Renal pelvis (tissue), 4 donors: Measurements from ENCODE around the gene PLD1. TPM values are rescaled to one million over a fixed set of nuclear protein-coding genes. Genes with fewer than 3 reads are reported as not detected.
"Not testable (repeated sequence)": the region's sequence is repeated elsewhere in the genome, so short reads cannot be mapped to it uniquely, and the experiment has no call there.

Experiments
- DNase-seq: peaks from one replicate; pipeline ENCODE4 v3.0.0-alpha.2; 2013
- polyA plus RNA-seq, 3 donors: library from polyadenylated mRNA; unstranded; fragments of 120-200 nt; gene quantifications; one replicate each; pipeline ENCODE4 v1.2.1, GENCODE V29; 2013; ENCODE audit not compliant: insufficient read length in 3 of 3

PLD1 gene
- polyA plus RNA-seq, 3 donors: 10.5 to 15.0 (median 11.0) TPM

DNA sequence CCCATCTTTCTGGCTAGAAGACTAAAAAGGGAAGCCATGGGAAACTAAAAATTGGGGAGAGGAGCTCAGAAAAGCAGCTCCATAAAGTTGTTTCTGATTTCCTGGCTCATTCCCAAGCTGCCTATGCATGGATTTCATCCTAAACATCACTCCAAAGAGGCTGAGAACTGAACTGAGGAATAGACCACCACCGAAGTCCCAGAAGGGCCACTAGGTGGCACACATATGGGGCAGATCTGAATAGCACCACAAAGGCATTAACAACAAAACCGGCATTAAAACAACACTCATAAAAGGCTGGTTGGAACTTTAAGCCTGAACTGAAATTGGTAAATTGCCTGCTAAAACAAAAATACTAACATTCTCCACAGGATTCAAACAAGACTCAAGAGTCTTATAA lies 106.3 kb downstream of the PLD1 start:
- no peak for DNase-seq

DNA sequence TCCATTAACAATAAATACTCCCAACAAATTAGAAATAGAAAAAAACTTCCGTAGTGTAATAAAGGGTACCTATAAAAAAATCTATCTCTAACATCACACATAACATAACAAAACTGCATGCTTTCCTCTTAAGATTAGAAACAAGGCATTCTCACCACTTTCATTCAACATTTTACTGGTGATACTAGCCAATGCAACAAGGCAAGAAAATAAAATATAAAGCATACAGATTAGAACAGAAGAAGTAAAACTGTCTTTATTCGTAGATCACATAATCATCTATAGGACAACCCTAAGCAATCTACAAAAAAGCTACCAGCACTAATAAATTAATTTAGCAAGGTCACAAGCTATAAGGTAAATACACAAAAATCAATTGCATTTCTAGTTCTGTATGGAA lies 107.1 kb downstream of the PLD1 start:
- DNase-seq: no peak

DNA sequence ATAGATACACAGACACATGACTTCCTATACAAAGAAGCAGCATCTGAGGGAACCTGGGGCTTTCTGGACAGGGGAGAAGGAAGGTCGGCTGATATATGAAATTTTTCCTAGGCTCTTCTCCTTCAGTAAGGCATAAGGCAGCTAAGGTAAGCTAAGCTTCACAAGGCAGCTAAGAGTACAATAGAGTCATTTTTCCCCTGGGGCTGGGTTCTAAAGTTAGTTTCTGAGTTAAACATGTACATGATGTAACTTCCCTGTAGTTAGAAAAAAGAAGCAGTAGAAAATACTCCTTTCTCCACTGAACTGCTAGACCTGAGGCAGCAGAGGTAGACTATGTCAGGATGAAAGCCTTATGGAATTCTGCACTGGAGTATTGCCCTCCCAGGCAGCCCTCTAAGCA lies 109.6 kb downstream of the PLD1 start:
- no peak for DNase-seq

DNA sequence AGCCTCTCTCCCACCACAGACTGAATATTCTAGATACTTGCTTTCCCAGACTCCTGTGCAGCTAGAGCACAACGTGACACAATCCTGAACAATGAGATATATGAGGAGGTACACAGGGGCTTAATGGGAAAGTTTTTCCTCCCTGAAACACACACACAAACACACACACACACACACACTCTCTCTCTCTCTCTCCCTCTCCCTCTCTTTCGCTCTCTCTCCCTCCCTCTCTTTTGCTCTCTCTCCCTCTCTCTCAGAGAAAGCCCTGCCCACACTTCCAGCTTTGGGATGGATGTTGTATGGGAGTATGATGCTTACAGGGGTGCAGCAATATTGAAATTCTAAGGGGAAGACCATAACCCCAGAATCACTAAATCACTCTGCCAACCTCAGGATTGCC lies 110.1 kb downstream of the PLD1 start:
- DNase-seq: no peak

DNA sequence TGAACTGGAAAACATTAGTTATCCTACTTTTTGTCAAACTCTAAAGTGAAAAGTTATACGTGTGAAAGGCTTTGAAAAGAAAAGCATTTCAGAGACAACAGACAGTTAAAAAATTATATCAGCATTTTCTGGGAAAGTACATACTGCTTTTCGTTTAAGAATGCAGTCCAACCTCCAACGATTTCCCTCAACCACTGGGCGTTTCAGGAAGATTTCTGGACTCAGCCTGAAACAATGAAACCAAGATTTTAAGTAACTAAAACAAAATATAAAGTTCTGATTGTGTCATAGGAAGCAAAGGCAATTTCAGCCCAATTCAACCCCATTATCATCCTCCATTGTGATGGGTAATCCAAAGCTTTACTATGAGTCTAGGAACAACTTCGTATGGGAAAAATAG lies 110.7 kb downstream of the PLD1 start:
- no peak for DNase-seq

DNA sequence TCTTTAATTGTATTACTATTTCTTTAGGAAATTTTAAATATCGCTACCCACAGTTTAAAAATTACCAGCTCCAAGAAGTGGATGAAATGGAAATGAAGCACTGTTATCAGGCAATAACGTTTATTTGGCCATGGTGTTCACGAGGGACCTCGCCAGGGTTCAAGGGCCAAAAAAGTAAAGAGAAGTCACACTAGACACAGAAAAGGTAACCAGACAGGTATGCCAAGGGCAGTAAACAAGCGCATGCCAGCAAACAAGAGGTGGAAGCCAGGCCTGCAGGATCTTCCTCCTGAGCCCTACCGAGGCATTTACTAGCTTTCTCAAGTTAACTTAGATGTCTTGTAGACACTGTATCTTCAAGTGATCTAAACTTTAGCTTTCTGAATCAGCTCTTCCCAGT lies 113.5 kb downstream of the PLD1 start:
- DNase-seq: no peak

DNA sequence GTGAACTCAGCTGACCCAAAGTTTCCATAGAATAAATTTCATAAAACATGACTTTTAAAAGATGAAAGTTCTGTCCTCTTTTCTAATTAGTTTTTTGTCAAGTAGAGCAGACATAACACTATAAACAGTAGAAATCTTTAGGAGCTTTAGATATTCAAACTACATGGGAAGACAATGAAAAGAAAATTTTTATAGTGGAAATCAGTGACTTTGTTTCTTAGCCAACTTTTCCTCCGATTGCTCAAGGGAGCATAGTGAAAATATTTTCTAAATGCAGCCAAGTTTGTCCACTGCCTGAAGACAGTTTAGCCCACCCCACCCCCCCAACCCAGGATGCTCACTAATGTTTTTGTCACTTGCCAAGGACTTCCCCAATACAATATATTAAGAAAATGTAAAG lies 114.9 kb downstream of the PLD1 start:
- DNase-seq: no peak

DNA sequence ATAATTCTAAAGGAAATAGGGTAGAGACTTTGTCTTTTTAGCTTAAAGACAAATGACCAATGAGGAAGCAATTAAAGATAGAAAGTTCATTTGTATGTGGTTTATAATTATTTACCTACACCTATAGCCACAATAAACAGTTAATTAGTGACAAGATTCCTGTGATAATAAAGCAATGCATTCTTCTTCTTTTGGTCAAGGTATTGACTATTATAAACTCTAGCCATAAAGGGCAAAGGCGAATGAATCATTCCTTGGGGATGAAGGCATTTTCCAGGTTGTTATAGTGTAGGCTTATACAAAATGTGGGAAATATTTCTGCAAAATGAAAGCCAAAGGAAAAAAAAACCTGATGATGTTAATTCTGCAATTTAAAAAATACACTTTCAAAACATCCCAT lies 115.4 kb downstream of the PLD1 start:
- no peak for DNase-seq

DNA sequence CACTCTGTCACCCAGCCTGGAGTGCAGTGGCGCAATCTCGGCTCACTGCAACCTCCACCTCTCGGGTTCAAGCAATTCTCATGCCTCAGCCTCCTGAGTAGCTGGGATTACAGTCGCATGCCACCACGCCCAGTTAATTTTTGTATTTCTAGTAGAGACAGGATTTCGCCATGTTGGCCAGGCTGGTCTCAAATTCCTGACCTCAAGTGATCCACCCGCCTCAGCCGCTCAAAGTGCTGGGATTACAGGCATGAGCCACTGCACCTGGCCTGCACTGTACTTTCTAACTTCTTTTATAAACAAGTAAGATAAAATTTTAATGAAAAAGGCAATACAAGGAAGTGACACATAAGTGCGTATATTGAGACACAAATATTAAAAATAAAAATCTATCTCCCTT lies 117.7 kb downstream of the PLD1 start:
- not testable (repeated sequence) for DNase-seq

DNA sequence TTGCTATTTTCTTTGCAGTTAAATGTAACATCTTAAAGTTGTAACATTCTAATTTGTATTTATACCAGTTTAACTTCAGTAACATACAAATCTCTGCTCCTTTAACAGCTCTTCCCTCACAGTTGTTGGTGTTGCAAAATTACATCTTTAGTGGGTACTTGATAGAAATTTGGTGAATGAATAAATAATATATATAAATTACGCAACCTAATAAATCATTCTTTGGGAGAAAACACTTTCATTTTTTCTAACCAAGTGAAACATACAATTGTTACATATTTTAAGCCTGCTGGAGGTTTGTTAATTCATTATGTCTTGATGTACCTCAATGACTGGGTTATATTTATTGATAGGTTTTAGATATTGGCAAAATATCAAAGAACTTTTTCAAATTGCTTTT lies 118.8 kb downstream of the PLD1 start:
- no peak for DNase-seq

DNA sequence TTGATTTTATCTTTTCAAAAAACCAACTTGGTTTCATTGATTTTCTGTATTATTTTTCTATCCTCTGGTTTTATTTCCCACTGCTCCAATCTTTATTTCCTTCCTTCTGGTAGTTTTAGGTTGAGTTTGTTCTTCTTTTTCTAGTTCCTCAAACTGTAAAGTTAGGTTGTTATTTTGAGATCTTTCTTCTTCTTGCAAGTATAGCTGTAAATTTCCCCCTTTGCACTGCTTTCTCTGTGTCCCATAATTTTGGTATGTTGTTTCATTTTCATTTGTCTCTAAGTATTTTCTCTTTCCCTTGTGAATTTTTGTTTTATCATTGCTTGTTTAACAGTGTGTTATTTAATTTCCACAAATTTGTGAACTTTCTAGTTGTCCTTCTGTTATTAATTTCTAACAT lies 120.0 kb downstream of the PLD1 start:
- no peak for DNase-seq

DNA sequence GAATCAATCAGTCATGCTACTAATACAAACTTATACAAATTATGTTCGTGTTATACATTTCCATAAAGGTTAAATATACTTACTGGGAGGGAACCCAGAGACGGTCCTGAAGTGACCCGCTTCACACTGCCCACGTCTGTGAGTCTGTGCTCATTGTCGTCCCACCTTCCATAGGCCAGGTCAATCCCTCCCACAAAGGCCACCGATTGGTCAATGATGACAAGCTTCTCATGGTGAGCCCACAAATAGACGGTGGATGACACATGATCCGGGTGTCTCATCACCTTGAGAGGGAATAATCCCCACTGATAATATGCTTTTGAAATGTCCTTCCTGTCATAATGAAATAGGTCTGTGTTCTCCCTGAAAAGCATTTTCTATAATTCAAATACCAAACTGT lies 121.7 kb downstream of the PLD1 start:
- no peak for DNase-seq

DNA sequence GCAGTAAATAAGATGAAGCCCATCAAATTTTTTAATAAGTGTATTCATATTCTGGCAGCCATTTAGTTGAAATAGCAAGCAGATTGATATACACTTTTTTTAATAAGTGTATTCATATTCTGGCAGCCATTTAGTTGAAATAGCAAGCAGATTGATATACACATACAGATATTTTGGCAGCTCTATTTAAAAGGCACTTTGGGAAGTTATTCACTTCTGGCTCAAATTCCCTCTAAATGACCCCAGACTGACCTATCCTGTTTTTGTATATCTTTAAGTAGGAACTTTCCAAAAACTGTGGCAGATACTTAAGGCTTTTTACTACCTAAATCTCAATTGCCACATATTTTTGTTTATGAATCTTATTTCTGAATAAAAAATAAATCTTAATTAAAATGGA lies 122.3 kb downstream of the PLD1 start:
- no peak for DNase-seq

DNA sequence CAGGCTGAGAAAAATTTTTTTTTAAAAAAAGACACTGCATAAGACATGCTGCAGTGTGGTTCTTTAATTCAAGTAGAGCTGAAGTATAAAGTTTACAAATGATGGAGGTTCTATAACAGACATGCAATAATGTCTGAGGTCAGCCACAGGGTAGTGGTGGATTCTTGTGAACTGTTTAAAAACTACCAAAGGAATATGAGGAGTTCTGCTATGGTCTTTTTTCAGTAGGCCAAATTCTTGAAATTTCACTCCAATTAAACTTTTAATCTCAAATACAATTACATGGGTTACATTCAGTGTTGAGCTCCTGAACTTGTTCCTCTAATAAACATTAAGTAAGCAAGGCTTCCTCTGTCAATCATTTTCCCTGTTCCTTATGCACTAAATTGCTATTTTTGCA lies 122.7 kb downstream of the PLD1 start:
- no peak for DNase-seq

DNA sequence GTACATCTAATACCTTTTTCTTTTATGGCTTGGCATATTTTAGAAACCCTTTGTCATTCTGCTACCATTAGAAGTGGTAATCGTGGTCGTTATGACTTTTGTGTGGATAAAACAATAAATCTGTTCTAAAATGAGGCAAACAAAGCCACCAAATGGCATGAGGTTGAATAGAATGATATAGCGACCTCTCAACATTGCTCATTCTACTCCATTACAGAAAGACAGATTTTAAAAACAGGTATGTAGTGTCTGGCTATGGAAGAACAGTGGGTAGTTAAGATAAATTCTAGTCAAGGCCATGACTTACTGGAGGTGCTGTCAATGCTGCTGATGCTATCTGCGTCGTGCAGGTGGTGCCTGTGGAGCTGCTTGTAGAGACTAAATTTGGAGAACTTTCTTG lies 123.2 kb downstream of the PLD1 start:
- no peak for DNase-seq

DNA sequence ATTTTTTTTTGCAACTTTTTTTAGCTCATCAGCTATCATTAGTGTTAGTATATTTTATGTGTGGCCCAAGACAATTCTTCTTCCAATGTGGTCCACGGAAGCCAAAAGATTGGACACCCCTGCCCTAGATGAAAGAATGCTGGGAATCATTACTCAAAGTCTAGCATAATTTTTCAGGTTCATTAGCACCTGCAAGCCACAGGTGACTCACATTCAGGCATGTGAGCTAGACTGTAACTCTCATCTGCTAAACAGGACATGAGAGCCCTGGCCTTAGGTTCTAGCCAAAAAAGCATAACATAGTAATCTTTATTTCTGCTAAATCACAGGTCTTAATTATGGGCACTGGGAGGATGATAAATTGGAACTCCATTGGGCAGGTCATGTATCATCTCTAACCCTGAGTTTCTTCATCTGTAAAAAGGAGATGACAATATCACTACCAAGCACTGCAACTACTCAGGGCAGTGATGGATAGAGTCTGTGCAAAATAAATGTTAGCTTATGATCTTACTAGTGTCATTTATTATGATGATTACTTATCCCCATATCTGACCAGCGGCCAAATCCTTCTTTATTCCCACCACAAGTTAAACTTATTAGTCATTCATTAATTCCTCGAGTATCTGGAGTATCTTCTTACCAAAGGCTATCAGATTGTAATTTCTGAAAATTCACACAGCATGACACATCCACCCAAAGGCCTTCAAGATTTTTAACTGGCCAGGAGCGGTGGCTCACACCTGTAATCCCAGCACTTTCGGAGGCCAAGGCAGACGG lies 125.0 kb downstream of the PLD1 start:
- no peak for DNase-seq

DNA sequence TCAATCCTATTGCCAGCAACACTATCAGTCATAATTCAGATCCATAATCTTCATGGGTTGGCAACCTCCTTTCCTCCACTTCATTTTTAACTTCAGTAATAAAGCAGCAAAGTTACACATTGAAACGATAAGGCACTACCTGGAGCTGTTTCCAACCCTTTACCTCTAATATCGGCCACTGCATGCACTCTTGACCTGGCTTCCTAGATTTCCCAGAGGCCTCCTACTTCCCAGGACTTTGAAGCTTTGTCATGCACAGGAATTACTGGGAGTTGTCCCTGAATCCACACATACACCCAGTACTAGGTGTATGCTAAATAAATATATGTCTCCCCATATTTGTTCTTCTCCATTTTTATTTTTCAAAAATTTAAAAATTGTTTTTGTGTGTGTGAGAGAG lies 126.1 kb downstream of the PLD1 start:
- DNase-seq: no peak

DNA sequence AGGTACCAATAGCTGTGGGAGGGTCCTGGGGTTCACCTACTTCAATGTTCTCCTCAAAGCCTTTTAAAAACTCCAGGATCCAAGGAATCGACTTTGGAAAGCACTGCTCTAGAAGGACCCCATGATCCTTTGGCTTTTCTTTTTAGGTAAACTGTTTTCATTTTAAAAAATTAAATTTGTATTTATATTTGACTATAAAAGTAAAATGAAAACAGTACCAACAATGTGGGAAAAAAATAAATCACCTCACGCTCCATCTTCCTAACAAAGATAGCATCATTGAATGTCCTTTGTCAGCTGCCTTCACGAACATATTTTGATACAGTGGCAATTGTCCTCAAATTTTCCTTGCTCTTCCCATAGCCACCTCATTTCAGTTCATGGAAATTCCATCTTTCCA lies 127.5 kb downstream of the PLD1 start:
- no peak for DNase-seq

DNA sequence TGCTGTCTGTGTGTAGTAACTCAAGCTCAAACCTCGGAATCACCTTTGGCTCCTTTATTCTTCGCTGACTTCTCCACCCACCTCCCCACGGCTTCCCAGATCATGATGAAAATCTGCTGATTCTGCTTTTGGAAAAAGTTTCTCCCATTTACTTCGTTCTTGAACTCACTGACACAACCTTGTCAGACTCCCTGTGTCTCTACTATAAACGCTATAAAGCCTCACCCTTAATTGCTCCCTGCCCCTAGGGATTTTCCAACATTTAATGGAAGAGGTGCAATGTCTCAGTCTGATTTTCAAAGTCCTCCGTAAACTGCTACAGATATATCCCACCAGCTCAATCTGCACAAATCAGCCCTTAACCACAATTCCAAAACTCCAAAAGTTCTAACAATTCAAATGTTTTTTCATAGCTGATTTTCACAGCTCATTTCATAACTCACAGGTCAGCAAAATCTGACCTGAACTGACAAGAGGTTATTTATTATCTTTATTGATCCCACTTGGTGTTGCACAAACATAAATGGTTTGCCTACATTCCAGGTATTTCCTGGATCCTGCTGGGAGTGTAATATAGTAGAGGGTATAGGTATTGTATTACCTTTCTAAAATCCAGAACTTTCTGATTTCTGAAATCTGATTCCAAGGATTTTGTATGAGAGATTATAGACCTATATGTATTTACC lies 129.4 kb downstream of the PLD1 start:
- DNase-seq: no peak

DNA sequence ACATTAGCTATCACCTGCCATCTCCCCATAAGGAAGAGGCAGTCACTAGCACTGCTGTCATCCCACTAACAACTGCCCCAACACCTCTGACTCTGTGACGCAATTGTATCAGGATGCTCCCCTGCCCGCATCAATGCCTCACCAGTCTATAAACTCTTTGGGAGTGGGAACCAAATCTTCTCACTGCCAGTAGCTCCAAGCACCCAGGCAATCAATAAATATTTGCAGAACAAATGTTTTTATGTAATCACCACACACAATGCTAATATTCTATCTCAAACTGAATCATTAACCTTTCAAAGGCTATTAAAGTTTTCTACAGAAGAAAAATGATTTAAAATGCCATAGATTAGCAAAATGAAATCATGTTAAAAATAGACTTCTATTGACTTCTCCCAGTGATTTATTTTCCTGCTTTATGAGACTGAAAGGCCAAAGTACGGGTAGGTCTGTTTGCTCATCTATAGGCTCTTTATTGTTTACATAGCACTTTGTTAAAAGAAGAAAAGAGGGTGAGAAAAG lies 131.3 kb downstream of the PLD1 start:
- no peak for DNase-seq

DNA sequence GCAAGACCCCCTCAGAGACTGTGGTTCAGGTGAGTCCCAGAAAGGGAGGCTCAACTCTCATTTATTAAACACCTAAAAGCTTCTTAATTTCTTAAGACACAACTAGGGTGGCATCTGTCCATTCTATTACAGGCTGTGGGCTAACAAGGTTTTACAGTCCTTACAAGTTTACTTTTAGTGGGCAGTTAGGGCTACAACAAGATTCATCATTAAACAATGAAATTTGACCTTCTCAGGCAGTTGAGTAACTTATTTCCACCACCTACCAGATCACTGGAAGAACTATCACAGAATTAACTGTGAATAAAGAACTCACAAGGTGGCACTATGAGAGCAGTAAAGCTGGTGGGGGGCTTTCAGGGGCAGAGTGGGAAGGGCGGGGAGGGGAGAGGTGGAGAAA lies 132.6 kb downstream of the PLD1 start:
- DNase-seq: no peak

DNA sequence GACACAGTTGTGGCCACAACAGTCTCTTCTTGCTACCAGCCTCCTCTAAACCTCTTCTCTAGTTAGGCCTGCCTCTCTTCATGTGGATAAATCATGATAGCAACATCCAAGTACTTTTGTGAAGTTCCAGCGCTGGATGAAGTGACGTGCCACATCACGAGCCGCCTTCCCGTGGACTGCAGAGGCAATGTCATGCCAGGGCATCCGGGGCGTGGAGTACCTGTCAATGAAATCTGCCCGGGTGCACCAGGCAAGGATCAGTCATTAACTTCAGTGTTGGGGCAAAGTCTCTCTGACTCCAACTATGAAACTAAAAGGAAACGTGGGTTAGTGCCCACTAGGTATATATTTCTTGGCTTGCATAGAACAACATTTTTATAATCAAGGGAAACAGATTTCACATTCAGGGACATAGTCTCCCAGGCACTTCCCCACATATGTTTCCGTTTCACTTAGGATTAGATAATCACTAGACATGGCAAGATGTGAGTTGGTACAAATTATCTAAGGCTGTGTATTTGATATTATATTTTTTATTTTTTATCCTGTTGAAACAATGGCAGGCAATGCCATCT lies 133.6 kb downstream of the PLD1 start:
- no peak for DNase-seq

DNA sequence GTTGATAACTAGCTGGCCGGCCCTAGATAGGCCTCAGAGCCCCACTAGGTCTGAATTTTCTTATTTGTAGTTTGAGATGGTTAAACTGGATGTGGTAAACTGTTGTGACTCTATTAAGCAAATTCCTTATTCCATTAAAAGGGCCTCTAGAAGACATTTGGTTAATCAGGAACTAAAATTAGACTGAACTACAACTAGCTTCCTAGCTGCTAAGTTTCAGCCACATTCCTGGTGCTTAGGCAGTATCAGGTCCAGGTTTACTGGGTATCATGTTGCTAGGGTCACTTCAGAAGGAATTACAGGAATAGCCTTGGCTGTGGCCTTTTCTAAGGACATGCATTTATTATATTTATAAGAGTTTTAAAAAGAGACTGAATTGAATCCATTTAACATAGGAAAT lies 136.3 kb downstream of the PLD1 start:
- peak; percentile 22 for DNase-seq
